HL-60 (cell line): ENCODE results near the gene CRIP1.

Source experiments
- CTCF ChIP-seq: IDR thresholded peaks from one replicate; pipeline ENCODE4 v1.5.1; 2011; ENCODE audit warnings: low read length, control low read depth, inconsistent platforms; ENCODE audit not compliant: insufficient read depth
- GABPA ChIP-seq: IDR thresholded peaks from 2 replicates; pipeline ENCODE4 v1.6.1; 2012; ENCODE audit warnings: low read depth
- POLR2AphosphoS5 ChIP-seq: IDR thresholded peaks from 2 replicates; pipeline ENCODE4 v1.6.1; 2012; ENCODE audit warnings: low read depth
- REST ChIP-seq: IDR thresholded peaks from 2 replicates; pipeline ENCODE4 v1.6.1; 2012; ENCODE audit warnings: low read depth; ENCODE audit not compliant: insufficient replicate concordance
- SPI1 ChIP-seq: IDR thresholded peaks from 2 replicates; pipeline ENCODE4 v1.6.1; 2012; ENCODE audit warnings: low read depth, mild to moderate bottlenecking, borderline replicate concordance

- no peak for TF ChIP-seq POLR2AphosphoS5
- no peak for TF ChIP-seq CTCF
- TF ChIP-seq REST = no peak
- TF ChIP-seq GABPA = no peak
- TF ChIP-seq SPI1 = no peak
Measured at GRCh38 chr14:105473033-105473676, 13.5 kb upstream of the CRIP1 start.
